ENCODE data around the gene PNPLA5.
A peak's percentile ranks its signal among the peaks of the same experiment; 100 is the strongest.
"Not testable (repeated sequence)": the region's sequence is repeated elsewhere in the genome, so short reads cannot be mapped to it uniquely, and the experiment has no call there.

PNPLA5 gene

GRCh38 chr22:43880541-43880991 is 11.2 kb downstream of the PNPLA5 start:
- DNase-seq = no peak

- DNase-seq = no peak
These were observed 11.8 kb downstream of the PNPLA5 start for GRCh38 chr22:43879901-43880540.

GRCh38 chr22:43878831-43879550 is 12.8 kb downstream of the PNPLA5 start:
- no peak for DNase-seq

- no peak for DNase-seq
These were observed 13.6 kb downstream of the PNPLA5 start for GRCh38 chr22:43878079-43878795.

GRCh38 chr22:43876866-43877509 is 14.8 kb downstream of the PNPLA5 start:
- no peak for DNase-seq

GRCh38 chr22:43869799-43870198 is 22.0 kb downstream of the PNPLA5 start:
- no peak for DNase-seq

GRCh38 chr22:43869001-43869400 is 22.8 kb downstream of the PNPLA5 start:
- DNase-seq = not testable (repeated sequence)

- peak; percentile 73 to 88 (median 78) for DNase-seq
These were observed 23.8 kb downstream of the PNPLA5 start for GRCh38 chr22:43867839-43868635.

GRCh38 chr22:43862882-43863202 is 29.0 kb downstream of the PNPLA5 start:
- DNase-seq = no peak

- peak in 2 of 4 experiments; percentile 16 to 35 for DNase-seq
These were observed 29.5 kb downstream of the PNPLA5 start, which contains the start of gene SULT4A1 for GRCh38 chr22:43862074-43862881. SULT4A1 (minus strand) TSS chr22:43862513; CDS start chr22:43862382, 131 bp downstream.

- DNase-seq = no peak
These were observed 30.3 kb downstream of the PNPLA5 start for GRCh38 chr22:43861529-43861928.

- no peak for DNase-seq
These were observed 31.0 kb downstream of the PNPLA5 start for GRCh38 chr22:43860831-43861230.

GRCh38 chr22:43860126-43860525 is 31.7 kb downstream of the PNPLA5 start:
- DNase-seq = no peak

GRCh38 chr22:43859621-43860020 is 32.2 kb downstream of the PNPLA5 start:
- no peak for DNase-seq

- DNase-seq = no peak
These were observed 32.6 kb downstream of the PNPLA5 start for GRCh38 chr22:43859176-43859575.

- DNase-seq = no peak
These were observed 33.5 kb downstream of the PNPLA5 start for GRCh38 chr22:43858156-43858895.

GRCh38 chr22:43857367-43857766 is 34.4 kb downstream of the PNPLA5 start:
- no peak for DNase-seq

- no peak for DNase-seq
These were observed 36.4 kb downstream of the PNPLA5 start for GRCh38 chr22:43855431-43855830.

GRCh38 chr22:43854786-43855271 is 37.0 kb downstream of the PNPLA5 start:
- no peak for DNase-seq

GRCh38 chr22:43854121-43854785 is 37.6 kb downstream of the PNPLA5 start:
- no peak for DNase-seq

Data from suppressor macrophage (primary cell).